Measurements from ENCODE around the gene DENND1C.
A peak's percentile ranks its signal among the peaks of the same experiment; 100 is the strongest.
"Not testable (repeated sequence)": the region's sequence is repeated elsewhere in the genome, so short reads cannot be mapped to it uniquely, and the experiment has no call there.

DENND1C gene

GRCh38 chr19:6452223-6452614 lies 29.4 kb downstream of the DENND1C start:
- DNase-seq: no peak

GRCh38 chr19:6451583-6452222 lies 29.9 kb downstream of the DENND1C start:
- no peak for DNase-seq

GRCh38 chr19:6450166-6450565 lies 31.4 kb downstream of the DENND1C start:
- no peak for DNase-seq

GRCh38 chr19:6448045-6448444 lies 33.5 kb downstream of the DENND1C start:
- no peak for DNase-seq

- DNase-seq: no peak
Measured at GRCh38 chr19:6446452-6446851, 35.1 kb downstream of the DENND1C start.

GRCh38 chr19:6443986-6444385 lies 37.6 kb downstream of the DENND1C start:
- DNase-seq: no peak

- no peak for DNase-seq
Measured at GRCh38 chr19:6442087-6442688, 39.4 kb downstream of the DENND1C start.

GRCh38 chr19:6440905-6441304 lies 40.7 kb downstream of the DENND1C start:
- no peak for DNase-seq

GRCh38 chr19:6439743-6440142 lies 41.8 kb downstream of the DENND1C start:
- no peak for DNase-seq

- DNase-seq: no peak
Measured at GRCh38 chr19:6433663-6434062, 47.9 kb downstream of the DENND1C start, which contains the start of gene SLC25A41. TSS of gene SLC25A41 (minus strand) at chr19:6433763. CDS start at chr19:6433693, 70 bp downstream.

- DNase-seq: no peak
Measured at GRCh38 chr19:6433165-6433564, 48.4 kb downstream of the DENND1C start.

GRCh38 chr19:6431891-6432290 lies 49.7 kb downstream of the DENND1C start:
- no peak for DNase-seq

- no peak for DNase-seq
Measured at GRCh38 chr19:6429419-6430221, 52.0 kb downstream of the DENND1C start.

GRCh38 chr19:6428692-6429418 lies 52.7 kb downstream of the DENND1C start:
- not testable (repeated sequence) for DNase-seq

- no peak for DNase-seq
Measured at GRCh38 chr19:6427131-6427530, 54.5 kb downstream of the DENND1C start.

GRCh38 chr19:6425732-6426620 lies 55.6 kb downstream of the DENND1C start:
- DNase-seq: no peak

GRCh38 chr19:6424939-6425731 lies 56.5 kb downstream of the DENND1C start:
- peak; percentile 98 for DNase-seq

- peak; percentile 50 for DNase-seq
Measured at GRCh38 chr19:6424195-6424938, 57.2 kb downstream of the DENND1C start, which contains the start of gene KHSRP. TSS of gene KHSRP (minus strand) at chr19:6424811. CDS start at chr19:6424701, 110 bp downstream.

GRCh38 chr19:6423499-6424194 lies 57.9 kb downstream of the DENND1C start:
- peak; percentile 43 for DNase-seq
